Colonic mucosa (tissue), 4 donors: ENCODE measurements around the gene CCL2. TPM values are rescaled to one million over a fixed set of nuclear protein-coding genes. Genes with fewer than 3 reads are reported as not detected.
A peak's percentile ranks its signal among the peaks of the same experiment; 100 is the strongest.

Experiments
- DNase-seq: peaks from one replicate; pipeline ENCODE4 v3.0.0-alpha.2; 2020
- H3K27ac ChIP-seq: fragments of 200-600 bp; one replicate; pipeline ENCODE4 v1.8.0; 2021
- H3K27me3 ChIP-seq: fragments of 200-600 bp; one replicate; pipeline ENCODE4 v1.8.0; 2021
- H3K36me3 ChIP-seq: fragments of 200-600 bp; one replicate; pipeline ENCODE4 v1.8.0; 2021
- H3K4me1 ChIP-seq: fragments of 200-600 bp; one replicate; pipeline ENCODE4 v1.8.0; 2021; ENCODE audit warnings: mild to moderate bottlenecking
- H3K4me3 ChIP-seq: fragments of 200-600 bp; one replicate; pipeline ENCODE4 v1.8.0; 2021
- H3K9ac ChIP-seq, 2 donors: one replicate each; pipeline ENCODE4 v1.7.0; 2013; ENCODE audit warnings: control low read depth in 2 of 2, low read depth in 2 of 2, low read length in 2 of 2
- H3K9me3 ChIP-seq: fragments of 200-600 bp; one replicate; pipeline ENCODE4 v1.8.0; 2021
- intact Hi-C: fragments of 100-400 bp; cut with DNase I; formaldehyde crosslinking; loops from one replicate; pipeline ENCODE4 v1.14.1; 2022
- total RNA-seq, 2 donors: library from RNA; stranded (reverse); fragmentation: NEBNext Ultra II Directional in 1 of 2; extraction: Animal tissue kit (Norgen Biotek cat#: 25700) in 1 of 2; gene quantifications; one replicate each; pipeline ENCODE4 v1.2.1, GENCODE V29; 2021
- TF ChIP-seq, protein P1 (sequence below): fragments of 200-600 bp; IDR thresholded peaks from one replicate; pipeline ENCODE4 v1.8.0; 2022; ENCODE audit warnings: antibody characterized with exemption, mild to moderate bottlenecking
- donor health status: healthy.
- donor health status: DM: no; HTN: no; CAD: no.
- donor health status: DM: no; HTN: no; CAD: no.

The CCL2 gene
- total RNA-seq, 2 donors from 2014 or later, result 4.2 to 96.2 TPM

DNA sequence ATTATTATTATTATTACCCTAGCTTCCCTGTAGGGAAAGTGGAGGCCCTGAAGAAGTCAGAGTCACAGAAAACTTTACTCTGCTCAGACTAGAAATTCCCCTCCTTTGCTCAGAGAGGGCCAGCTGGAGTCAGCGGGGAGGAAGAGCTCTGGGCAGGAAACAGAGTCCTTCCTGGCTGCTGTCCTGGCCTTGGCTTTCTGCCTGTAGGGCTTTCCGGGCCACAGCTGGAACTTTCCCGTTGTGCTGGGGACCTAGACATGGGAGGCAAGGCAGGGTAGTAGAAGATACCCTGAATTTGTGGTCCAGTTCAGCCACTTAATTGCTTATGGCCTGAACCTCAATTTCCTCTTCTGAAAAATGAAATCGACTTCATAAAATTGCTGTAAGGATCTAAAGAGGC is 14.0 kb upstream of the CCL2 start:
- no peaks in the 10 kb centered on the region for H3K9me3 ChIP-seq
- H3K36me3 ChIP-seq, result no peaks in the 10 kb centered on the region
- intact Hi-C loops, result no loop called here
- H3K27me3 ChIP-seq, result no peaks in the 10 kb centered on the region
- H3K27ac ChIP-seq, result peak overlapping the region; percentile 9
- H3K4me1 ChIP-seq, result no peaks in the 10 kb centered on the region
- no peak overlapping the region for H3K9ac ChIP-seq
- peak; percentile 61 for DNase-seq
- TF ChIP-seq, protein P1, sequence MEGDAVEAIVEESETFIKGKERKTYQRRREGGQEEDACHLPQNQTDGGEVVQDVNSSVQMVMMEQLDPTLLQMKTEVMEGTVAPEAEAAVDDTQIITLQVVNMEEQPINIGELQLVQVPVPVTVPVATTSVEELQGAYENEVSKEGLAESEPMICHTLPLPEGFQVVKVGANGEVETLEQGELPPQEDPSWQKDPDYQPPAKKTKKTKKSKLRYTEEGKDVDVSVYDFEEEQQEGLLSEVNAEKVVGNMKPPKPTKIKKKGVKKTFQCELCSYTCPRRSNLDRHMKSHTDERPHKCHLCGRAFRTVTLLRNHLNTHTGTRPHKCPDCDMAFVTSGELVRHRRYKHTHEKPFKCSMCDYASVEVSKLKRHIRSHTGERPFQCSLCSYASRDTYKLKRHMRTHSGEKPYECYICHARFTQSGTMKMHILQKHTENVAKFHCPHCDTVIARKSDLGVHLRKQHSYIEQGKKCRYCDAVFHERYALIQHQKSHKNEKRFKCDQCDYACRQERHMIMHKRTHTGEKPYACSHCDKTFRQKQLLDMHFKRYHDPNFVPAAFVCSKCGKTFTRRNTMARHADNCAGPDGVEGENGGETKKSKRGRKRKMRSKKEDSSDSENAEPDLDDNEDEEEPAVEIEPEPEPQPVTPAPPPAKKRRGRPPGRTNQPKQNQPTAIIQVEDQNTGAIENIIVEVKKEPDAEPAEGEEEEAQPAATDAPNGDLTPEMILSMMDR, result no peak
- no peak overlapping the region for H3K4me3 ChIP-seq

DNA sequence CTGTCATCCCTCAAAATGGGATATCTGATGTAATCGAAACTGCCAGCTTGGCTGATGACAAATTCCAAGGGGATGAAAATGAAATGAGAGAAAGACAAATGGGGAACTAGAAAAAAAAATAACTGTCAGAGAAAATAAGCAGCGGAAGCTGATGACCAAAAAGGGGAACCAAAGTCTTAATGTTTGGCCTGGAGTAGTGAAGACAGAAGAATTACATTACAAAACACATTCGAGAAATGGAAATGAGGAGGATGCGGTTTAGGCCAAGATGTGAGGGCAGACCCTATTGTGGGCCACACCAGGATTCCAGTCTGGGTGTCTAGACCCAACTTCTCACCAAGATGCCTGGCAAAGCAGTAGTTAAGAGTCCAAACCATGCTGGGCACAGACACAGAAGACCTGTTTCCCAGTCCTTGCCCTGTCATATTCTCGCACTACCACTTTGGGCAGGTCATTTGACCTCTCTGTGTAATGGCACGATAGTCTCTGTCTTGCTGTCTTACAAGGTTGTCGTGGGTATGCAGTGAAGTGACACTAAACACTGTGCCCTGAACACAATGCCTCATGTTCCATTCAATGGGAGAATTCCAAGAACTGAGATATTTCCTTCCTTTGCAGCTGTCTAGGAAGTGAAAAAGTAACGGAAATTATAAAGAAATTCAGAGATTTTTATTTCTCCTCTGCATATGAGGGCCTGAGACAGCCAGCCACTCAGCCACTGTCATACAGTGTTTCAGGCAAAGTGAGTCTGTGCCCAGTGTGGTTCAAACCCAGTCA is 12.3 kb upstream of the CCL2 start:
- Histone ChIP-seq H3K27ac (peak overlapping the region; percentile 20), H3K27me3 (no peaks in the 10 kb centered on the region), H3K4me1 (no peaks in the 10 kb centered on the region), H3K4me3 (no peak overlapping the region), H3K9me3 (no peaks in the 10 kb centered on the region), H3K9ac (no peak overlapping the region), H3K36me3 (no peaks in the 10 kb centered on the region)
- no peak for DNase-seq
- TF ChIP-seq, protein P1, result no peak
- intact Hi-C loops, result no loop called here

- DNase-seq, result no peak
- Histone ChIP-seq H3K4me3 (no peak overlapping the region), H3K27me3 (no peaks in the 10 kb centered on the region), H3K9me3 (no peaks in the 10 kb centered on the region), H3K27ac (peak overlapping the region; percentile 20), H3K4me1 (no peaks in the 10 kb centered on the region), H3K9ac (no peak overlapping the region), H3K36me3 (no peaks in the 10 kb centered on the region)
- intact Hi-C loops, result no loop called here
- TF ChIP-seq, protein P1, result no peak
Observed at GRCh38 chr17:34243364-34244320, 11.4 kb upstream of the CCL2 start.

DNA sequence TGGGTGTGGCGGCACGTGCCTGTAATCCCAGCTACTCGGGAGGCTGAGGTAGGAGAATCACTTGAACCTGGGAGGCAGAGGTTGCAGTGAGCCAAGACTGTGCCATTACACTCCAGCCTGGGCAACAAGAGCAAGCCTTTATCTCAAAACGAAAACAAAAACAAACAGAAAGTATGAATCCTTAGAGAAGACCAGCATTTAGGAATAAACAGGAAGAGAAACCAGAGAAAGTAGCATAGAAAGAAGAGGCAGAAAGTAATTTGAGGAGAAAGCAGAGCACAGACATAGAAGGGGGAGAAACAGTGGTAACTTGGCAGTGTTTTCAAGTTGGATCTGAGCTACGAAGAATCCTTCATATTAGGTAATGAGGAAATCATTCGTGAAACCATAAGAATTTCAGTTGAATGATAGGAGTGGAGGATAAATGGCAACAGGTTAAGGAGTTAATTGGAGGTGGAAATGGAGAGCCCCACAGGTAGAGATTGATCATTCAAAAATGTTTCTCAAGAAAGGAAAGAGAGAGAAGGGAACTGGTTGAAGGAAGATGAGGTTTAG is 9.7 kb upstream of the CCL2 start:
- H3K4me1 ChIP-seq, result no peaks in the 10 kb centered on the region

DNA sequence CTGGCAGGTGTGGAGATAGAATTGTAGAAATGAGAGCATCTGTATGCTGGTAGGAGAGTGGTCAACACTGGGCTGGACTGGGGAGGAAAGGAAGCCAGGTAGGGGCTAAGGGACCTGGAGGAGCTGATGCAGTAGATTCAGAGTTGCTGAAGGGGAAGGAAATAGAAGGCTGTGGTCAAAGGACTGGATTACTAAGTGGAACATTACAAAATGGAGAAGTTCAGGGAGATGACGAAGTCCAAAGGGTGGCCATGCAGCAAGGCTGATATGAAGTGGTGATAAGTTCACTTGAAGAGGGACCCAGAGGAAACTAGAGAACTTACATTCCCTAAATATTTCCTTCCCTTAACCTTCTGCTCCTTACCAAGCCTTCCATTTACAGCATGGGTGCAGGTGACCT is 8.6 kb upstream of the CCL2 start:
- TF ChIP-seq, protein P1, result no peak
- no peak overlapping the region for H3K27ac ChIP-seq
- no peak for DNase-seq
- H3K4me1 ChIP-seq, result no peaks in the 10 kb centered on the region
- no peak overlapping the region for H3K4me3 ChIP-seq
- no peaks in the 10 kb centered on the region for H3K36me3 ChIP-seq
- H3K9me3 ChIP-seq, result no peaks in the 10 kb centered on the region
- no peaks in the 10 kb centered on the region for H3K27me3 ChIP-seq
- intact Hi-C loops, result no loop called here
- H3K9ac ChIP-seq, result no peak overlapping the region

More for the DNA sequence above, 9.7 kb upstream of the CCL2 start:
- Histone ChIP-seq H3K27me3 (no peaks in the 10 kb centered on the region), H3K36me3 (no peaks in the 10 kb centered on the region), H3K4me3 (no peak overlapping the region), H3K9me3 (no peaks in the 10 kb centered on the region), H3K27ac (no peak overlapping the region), H3K9ac (no peak overlapping the region)
- DNase-seq, result no peak
- intact Hi-C loops, result no loop called here
- TF ChIP-seq, protein P1, result no peak
